Ureter (tissue), 1 donor: ENCODE data around the gene ANKRD2. TPM values are rescaled to one million over a fixed set of nuclear protein-coding genes. Genes with fewer than 3 reads are reported as not detected.

ENCODE experiments used
- DNase-seq: peaks from one replicate; pipeline ENCODE4 v3.0.0-alpha.2; 2020; ENCODE audit warnings: low spot score
- total RNA-seq: library from RNA; stranded (reverse); gene quantifications from one replicate; pipeline ENCODE4 v1.2.4, GENCODE V29; 2023
- donor health status: DM: yes; HTN: yes; CAD: no.

The ANKRD2 gene
- total RNA-seq, 1 donor from 2014 or later, result 1.1 TPM

DNA sequence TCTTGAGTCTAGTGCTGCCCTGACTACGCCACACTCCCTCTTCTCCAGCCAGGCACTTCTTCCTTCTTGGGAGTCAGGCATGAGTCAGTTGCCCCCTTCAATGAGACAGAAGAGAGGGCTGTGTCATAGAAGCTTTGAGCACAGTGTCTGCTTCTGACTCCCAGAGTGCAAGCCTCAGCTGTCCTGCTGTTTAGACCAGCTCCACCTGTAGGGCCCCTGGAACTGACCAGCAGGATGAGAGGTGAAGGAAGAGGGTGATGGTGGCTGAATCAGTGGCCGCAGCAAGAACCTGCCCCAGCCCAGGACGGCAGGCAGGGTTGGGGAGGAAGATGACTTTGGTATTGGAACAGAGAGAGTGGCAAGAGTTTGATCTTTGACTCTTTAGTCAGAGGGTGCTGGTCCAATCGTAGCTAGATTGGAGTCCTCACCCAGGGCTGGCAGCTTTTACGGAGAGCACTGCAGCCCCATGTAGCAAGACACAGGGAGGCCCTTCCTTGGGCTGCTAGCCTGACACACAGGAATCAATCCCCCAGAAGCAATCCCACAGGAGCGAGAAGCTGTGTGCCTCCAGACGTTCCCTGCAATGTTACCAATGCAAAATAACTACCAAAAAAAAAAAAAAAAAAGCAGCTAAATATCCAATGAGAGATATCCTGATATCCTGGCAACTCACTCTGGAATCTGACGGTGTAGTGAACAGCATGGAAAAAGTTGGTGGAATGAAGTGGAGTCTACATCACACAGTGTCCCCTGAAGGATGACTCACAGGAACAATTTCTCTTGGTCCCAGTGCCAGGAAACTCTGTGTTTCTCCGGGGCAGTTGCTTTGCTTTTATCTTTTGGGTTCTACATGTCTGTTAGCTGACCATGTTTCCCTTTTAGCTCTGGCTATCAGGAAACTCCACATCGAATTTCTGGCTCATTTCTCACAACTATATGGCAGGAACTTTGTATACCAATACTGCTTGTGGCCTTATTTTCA, 23.8 kb downstream of the ANKRD2 start:
- DNase-seq, result peak; percentile 70

DNA sequence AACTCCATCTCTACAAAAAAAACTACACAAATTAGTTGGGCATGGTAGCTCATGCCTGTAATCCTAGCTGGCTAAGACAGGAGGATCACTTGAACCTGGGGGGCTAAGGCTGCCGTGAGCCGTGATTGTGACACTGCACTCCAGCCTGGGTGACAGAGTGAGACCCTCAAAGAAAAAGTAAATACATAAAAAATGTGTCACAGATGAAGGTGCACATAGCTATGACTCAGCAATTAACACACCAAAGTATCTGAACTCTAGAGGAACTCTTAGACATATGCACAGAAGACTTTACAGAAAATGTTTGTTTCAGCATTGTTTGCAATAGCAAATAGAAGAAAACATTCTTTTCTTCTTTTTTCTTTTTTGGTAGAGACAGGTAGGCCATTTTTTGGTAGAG, 25.2 kb downstream of the ANKRD2 start:
- no peak for DNase-seq

DNA sequence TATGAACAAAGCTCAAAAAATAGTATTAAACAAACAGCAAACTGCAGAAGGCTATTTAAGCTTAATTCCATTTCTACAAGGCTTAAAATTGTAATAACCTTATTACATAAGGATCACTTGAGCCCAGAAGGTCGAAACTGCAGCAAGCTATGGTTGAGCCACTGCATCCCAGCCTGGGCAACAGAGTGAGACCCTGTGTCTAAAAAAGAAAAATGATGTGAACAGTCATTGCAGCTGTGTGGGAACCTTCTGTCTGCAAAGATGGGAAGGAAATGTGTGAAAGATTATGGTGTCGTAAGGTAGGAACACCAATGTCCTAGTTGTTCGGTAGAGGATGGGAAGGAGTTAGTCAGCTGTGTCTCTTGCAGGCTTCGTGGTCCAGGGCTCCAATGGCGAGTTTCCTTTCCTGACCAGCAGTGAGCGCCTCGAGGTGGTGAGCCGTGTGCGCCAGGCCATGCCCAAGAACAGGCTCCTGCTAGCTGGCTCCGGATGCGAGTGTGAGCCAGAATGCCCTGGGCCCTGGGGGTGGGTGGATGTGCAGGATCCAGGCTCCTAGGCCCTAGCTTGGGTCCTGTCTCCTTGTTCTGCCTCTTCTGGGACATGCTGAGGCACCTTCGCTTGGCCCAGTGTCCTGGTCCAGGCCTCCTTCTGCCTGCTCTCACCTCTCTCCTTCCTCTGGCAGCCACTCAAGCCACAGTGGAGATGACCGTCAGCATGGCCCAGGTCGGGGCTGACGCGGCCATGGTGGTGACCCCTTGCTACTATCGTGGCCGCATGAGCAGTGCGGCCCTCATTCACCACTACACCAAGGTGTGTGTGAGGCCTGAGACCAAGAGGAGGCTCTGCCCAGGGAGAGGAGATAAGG, 26.1 kb downstream of the ANKRD2 start:
- no peak for DNase-seq

DNA sequence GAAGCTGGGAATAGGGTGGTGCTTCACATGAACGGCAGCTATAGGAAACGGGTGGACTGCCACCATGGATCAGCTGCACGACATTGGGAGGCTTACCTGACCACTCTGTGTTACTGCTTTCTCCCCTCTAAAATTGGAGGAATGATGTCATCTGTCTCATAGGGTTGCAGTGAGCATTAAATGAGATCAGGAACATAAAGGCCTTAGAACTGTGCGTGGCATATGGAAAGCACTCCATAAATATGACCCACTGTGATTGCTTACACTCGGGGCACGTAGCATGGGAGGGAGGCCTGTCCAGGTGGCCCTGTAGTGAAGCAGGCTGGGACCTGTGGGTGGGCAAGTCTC, 26.7 kb downstream of the ANKRD2 start:
- DNase-seq, result no peak

DNA sequence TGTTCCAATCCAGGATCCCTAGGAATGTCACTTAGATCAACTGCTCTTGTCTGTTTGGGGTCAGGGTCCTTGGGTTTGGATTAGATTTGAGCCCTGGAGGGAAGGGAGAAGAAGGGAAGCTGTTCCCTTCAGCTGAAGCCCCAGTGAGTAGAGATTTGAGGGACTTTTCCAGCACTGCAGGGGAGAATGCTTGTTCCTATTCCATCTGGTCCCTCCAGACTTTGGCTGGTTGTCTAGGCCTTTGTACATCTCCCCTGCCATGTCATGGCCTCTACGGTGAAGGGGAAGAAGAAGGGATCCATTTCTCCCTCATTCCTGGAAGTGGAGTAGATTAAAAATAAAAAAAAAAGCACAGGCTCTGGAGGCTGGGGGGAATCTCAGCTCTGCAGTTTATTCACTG, 28.0 kb downstream of the ANKRD2 start:
- DNase-seq, result no peak

DNA sequence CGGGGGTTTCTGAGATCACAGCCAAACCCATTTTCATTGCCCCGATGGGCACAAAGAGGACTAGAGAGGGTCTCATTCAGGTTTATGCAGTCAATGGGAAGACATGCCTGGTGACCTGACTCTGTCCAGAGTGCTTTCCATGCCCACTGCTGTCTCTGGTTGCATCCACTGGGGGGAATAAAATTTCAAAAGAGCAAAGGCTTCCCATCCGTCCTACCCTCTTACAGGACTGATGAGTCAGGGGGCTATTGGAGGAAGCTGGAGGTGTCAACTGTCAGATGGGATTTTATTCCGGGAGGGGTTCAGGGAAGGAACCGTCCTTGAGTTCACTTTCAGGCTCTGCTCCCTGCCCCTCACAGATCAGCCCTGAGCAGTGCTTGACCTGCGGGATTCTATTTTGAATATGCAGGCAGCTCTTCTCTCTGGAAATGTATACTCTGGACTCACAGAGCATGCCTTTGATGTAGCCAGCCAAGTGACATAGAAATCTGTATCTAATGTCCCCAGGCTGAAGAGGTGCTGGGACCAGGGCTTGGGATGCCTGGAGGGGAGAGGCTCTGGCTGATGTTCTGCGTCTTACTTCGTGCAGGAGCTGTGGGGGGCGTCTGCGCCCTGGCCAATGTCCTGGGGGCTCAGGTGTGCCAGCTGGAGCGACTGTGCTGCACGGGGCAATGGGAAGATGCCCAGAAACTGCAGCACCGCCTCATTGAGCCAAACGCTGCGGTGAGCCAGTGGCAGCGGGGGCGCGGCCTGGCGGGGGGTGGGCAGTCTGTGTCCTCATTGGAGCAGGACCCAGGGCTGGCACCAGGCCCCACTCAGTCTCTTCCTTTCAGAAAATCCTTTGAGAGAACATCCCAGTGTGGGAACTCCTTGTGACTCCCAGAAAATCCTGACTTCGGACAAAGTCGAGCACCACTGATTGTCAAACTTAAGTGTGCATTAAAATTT, 29.0 kb downstream of the ANKRD2 start:
- no peak for DNase-seq

DNA sequence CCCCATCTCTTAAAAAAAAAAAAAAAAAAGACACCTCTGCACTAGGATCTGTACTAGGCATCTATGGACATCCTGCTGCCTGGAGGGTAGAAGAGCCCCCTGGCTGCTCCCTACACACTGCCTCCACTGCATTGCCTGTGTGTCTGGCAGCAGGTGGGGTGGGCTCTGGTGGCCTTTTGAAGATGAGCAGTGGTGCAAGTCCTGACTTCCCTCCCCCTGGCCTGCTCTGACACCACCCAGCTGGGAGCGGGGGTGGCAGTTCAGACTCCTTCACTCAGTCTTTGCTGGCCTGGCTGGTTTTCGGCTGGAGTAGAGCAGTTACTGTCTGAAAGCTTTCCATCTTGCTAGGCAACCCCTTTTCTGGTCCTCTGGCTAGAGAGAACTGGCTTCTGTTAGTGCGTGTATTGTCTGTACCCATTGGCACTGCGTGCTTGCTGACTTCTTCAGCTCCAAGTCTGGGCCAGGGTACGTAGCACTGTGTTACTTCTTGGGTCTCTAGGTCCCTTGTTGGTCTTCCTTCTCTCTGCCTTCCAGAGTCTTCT, 34.6 kb downstream of the ANKRD2 start:
- no peak for DNase-seq

DNA sequence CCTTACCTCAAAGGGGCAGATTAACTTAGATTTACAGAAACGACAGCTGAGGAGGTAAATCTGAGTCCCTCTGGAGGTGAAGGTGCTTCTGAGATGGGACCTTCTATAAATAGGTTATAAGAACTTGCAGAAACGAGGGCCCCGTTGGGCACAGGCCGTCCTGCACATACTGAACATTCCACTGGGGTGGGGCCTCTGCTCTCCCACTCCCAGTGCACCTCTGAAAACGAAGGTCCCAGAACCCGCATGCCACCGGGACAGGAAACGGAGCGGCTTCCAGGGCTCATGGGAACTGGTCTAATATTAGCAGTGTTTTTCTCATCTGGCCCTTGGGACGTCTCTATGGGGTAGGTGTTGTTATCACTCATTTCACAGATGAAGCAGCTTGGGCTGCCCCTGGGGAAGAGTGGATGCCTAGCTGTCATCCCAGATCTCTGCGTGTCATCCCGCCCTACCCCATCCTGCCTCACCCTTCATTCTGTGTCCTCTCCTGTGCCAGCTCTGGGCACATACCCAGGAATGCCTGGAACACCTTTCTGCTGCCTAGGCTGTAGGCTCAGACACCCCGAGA, 36.5 kb downstream of the ANKRD2 start:
- DNase-seq, result no peak

DNA sequence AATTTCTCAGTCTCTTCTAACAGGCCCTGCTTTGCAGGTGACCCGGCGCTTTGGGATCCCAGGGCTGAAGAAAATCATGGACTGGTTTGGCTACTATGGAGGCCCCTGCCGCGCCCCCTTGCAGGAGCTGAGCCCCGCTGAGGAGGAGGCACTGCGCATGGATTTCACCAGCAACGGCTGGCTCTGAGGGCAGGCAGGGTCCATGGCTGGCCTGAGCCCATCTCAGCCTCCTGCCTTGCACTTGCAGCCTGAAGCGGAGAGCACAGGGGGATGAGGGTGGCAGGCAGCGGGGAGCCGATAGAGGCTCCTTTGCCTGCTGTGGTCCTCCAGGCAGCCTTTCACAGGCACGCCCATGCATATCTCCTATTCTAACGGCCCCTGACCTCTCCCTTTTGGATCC, 38.9 kb downstream of the ANKRD2 start:
- DNase-seq, result no peak

DNA sequence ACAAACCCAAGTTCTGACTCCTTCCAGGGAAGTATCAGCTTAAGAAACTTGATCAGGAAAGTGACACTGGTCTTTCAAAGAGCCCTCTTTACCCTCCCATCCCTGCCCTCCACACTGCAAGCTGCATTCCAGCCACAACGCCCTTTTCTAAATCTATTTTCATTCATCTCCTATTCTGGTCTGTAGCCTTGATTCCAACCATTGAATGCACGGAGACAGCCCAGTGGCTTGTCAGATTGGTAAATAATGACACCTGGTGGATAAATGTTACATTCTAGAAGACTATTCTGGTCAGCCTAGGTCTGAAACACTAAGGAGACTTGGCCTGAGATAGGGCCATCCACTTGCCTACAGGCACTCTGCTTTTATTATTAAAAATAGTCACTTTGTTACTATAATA, 39.8 kb downstream of the ANKRD2 start:
- DNase-seq, result no peak

DNA sequence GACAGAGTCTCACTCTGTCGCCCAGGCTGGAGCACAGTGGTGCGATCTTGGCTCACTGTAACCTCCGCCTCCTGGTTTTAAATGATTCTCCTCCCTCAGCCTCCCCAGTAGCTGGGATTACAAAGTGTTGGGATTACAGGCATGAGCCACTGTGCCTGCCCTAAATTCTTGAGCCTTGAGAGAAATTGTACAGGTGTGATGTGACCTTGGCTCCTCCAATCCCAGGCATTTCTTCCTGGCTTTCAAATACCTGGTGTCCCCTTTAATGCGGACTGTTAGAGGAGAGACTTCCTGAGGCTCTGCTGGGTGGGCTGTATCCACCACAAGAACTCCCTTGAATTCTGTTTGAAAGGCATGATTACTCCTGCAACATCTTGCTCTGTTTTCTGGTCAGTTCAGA, 45.7 kb downstream of the ANKRD2 start:
- DNase-seq, result no peak

DNA sequence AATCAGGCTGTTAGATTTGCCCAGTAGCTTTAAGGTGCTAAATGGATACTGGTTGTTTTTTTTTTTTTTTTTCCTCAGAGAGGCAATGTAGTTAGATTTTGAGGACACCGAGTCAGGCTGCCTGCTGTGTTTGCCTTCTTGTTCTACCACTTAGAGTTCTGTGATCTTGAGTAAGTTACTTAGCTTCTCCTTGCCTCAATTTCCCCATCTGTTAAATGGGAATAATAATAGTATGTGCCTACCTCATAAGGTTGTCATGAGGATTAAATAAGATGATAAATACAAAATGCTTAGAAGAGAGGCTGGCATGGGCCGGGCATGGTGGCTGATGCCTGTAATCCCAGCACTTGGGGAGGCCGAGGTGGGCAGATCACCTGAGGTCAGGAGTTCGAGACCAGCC, 46.2 kb downstream of the ANKRD2 start:
- no peak for DNase-seq

DNA sequence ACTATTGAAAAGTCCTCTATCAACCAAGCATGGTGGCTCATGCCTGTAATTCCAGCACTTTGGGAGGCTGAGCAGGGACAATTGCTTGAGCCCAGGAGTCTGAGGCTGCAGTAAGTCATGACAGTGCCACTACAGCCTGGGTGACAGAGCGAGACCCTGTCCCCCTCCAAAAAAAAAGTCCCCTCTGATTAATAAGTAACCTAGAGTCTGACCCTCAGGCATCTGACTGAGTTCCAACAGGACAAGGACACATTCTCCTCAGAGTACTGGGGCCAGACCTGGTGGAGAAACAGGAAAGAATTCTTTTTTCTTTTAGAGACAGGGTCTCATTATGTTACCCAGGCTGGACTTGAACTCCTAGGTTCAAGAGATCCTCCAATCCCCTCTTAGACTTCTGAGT, 50.7 kb downstream of the ANKRD2 start:
- no peak for DNase-seq

DNA sequence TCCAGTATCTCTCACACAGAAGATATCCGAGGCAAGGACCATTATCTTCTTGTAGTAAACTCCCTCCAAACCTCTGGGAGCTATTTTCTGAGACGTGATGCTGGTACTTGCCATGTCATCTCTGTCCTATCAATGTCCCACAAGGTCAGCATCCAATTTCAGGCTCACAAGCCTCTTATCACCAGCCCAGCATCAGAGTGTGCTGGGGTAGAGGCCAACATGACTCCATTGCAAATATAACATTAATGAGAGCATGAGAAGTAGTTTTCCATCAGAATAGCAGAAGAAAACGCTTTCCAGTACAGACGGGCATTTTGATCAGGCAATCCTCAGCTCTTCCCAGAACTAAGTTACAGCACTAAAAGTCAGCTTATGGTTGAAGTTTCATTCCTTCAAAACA, 55.2 kb downstream of the ANKRD2 start:
- DNase-seq, result no peak

DNA sequence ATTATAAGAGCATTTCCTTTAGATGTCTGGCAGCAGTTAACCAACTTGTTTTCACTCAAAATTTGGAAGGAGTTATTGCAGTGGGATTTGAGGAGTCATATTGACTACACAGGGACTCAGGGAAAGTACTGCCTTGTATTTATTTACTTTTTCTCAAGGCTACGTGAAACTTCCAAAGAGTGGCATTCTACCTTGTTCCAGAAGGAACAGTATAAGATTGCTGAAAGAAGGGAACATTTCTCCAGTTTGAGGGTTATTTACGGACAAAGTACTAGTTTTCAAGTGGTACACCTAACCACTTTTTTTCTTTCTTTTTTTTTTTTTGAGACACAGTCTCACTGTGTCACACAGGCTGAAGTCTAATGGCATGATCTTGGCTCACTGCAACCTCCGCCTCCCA, 55.6 kb downstream of the ANKRD2 start:
- DNase-seq, result no peak

DNA sequence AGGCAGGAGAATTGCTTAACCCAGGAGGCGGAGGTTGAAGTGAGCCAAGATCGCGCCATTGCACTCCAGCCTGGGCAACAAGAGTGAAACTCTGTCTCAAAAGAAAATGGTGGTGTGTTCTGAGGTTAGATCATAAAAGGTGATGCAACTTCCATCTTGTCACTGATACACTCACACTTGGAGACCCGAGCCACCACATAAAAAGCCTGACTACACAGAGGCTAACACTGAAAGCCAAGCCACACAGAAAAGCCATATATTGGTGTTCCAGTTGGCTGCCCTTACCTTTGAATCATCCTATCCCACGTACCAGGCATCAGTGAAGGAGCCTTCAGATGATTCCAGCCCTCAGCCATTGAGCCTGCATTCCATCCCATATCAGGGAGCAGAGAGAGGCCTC, 56.7 kb downstream of the ANKRD2 start:
- DNase-seq, result no peak

DNA sequence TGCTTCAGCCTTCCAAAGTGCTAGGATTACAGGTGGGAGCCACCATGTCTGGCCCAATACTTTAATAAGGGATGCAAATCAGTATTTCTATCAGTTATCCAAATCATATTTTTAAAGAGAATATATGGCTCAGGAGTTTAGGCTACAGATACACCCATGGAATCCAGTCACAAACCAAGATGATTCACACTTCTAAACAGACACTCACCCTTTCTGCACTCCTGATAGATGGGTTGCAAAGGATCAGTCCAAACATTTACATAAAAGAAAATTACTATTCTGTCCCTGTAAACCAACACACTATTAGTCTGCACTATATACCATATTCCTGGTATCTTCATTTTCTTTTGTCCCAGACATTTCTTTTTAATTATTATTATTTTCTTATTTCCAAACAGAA, 58.5 kb downstream of the ANKRD2 start:
- no peak for DNase-seq

DNA sequence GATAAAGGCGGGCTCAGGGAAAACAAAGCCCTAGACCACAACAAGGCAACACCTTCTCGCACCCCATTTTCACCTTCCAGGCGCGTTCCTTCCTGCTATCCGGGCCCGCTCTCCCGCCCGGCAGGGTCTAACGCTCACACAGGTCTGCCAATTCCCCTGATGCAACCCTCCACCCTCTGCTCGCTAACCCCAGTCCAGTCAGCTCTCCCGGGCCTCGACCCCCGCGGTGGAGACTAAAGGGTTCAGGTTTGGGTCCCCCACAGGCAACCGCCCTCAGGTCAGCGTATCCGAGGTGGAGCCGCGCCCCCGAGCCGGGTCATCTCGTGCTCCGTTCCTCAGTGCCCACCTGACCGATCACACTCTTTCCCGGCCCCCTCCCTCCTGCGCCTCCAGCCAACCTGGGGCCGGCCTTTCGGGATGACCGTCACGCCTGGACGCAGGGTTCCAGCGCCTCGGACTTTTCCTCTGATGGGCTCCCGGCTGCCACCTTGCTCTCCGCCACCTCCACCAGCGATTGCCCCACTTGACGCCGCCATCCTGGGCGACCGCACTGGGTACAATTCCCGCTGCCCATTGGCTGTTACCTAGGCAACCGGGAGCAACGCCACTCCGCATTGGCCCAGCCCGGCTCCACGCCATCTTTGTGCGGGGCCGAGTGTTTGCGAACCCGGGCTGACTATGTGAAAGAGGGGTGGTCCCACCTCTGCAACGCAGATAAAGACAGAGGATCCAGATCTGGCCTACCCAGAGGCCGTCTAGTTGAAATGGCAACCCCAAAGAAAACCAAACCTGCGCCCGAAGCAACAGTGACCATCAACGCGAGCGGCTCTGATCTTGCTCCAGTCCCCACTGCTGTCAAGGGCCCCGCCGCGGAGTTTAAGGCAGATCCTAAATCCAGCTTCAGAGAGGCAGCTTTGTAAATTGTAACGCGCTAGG, 60.6 kb downstream of the ANKRD2 start, which contains the start of gene MORN4:
TSS of gene MORN4 (minus strand) at position 552 of the 936 bp plus-strand sequence. CDS start 13,847 bp downstream, outside the sequence.
- DNase-seq, result peak; percentile 94
